Breast epithelium (tissue), 4 donors: ENCODE measurements around the gene DPH5. TPM values are rescaled to one million over a fixed set of nuclear protein-coding genes. Genes with fewer than 3 reads are reported as not detected.

Source experiments
- DNase-seq, 2 donors: peaks; one replicate each; pipeline ENCODE4 v3.0.0-alpha.2; 2019; ENCODE audit warnings: low spot score in 2 of 2
- H3K27ac ChIP-seq, 2 donors: fragments of 200-600 bp; sonication (generic) in 1 of 2; one replicate each; pipeline ENCODE4 v1.5.1; 2016 to 2019; ENCODE audit warnings: mild to moderate bottlenecking in 1 of 2
- H3K27me3 ChIP-seq, 2 donors: fragments of 200-600 bp; sonication (generic) in 1 of 2; one replicate each; pipeline versions ENCODE4 v1.5.1 to v1.6.0; 2017 to 2019; ENCODE audit warnings: control low read depth in 1 of 2, mild to moderate bottlenecking in 1 of 2
- H3K36me3 ChIP-seq: fragments of 200-600 bp; one replicate; pipeline ENCODE4 v1.5.1; 2019
- H3K4me1 ChIP-seq, 2 donors: fragments of 200-600 bp; sonication (generic); one replicate each; pipeline ENCODE4 v1.5.1; 2016 to 2019; ENCODE audit warnings: control low read depth in 1 of 2
- H3K4me3 ChIP-seq, 3 donors: fragments of 200-600 bp; sonication (generic); 1 replicate in 2 of 3; 2 replicates in 1 of 3; pipeline ENCODE4 v1.5.1; 2016 to 2019; ENCODE audit warnings: mild to moderate bottlenecking in 3 of 3, moderate library complexity in 2 of 3
- H3K9me3 ChIP-seq, 2 donors: fragments of 200-600 bp; sonication (generic) in 1 of 2; one replicate each; pipeline ENCODE4 v1.5.1; 2016 to 2019; ENCODE audit warnings: control low read depth in 1 of 2
- CTCF ChIP-seq, 3 donors: fragments of 450-650 bp; IDR thresholded peaks; one replicate each; pipeline ENCODE4 v1.5.1; 2016 to 2017; ENCODE audit warnings: antibody characterized with exemption in 3 of 3, mild to moderate bottlenecking in 3 of 3, moderate library complexity in 3 of 3
- POLR2A ChIP-seq: fragments of 450-650 bp; IDR thresholded peaks from one replicate; pipeline ENCODE4 v1.6.1; 2016; ENCODE audit warnings: antibody characterized with exemption, mild to moderate bottlenecking, moderate library complexity
- POLR2AphosphoS5 ChIP-seq, 3 donors: sonication (generic); formaldehyde crosslinking; IDR thresholded peaks; one replicate each; pipeline ENCODE4 v1.6.1; 2017; ENCODE audit warnings: antibody characterized with exemption in 3 of 3
- intact Hi-C: fragments of 100-400 bp; cut with DNase I; formaldehyde crosslinking; loops from one replicate; pipeline ENCODE4 v1.15.1; 2023; ENCODE audit warnings: low total_unique reads
- total RNA-seq, 3 donors: library from RNA; depleted of rRNA; stranded (reverse); fragments of >200 nt; gene quantifications; one replicate each; pipeline ENCODE4 v1.1.0, GENCODE V29; 2016

Gene DPH5
- total RNA-seq, 3 donors from 2014 or later = 19.2 to 26.1 (median 25.9) TPM

- H3K36me3 ChIP-seq = no peaks in the 10 kb centered on the region
- no peak for DNase-seq
- TF ChIP-seq CTCF (IDR thresholded peaks at IDR 0.05) (no peak), POLR2A (no peak), POLR2AphosphoS5 (IDR thresholded peaks at IDR 0.05) (no peak)
- no peak overlapping the region for H3K4me3 ChIP-seq
- H3K9me3 ChIP-seq = no peaks in the 10 kb centered on the region
- H3K27ac ChIP-seq = no peak overlapping the region
- H3K27me3 ChIP-seq = no peaks in the 10 kb centered on the region
- intact Hi-C loops = no loop called here
- no peaks in the 10 kb centered on the region for H3K4me1 ChIP-seq
Observed at GRCh38 chr1:100972185-100972584, 53.4 kb downstream of the DPH5 start.

DNA sequence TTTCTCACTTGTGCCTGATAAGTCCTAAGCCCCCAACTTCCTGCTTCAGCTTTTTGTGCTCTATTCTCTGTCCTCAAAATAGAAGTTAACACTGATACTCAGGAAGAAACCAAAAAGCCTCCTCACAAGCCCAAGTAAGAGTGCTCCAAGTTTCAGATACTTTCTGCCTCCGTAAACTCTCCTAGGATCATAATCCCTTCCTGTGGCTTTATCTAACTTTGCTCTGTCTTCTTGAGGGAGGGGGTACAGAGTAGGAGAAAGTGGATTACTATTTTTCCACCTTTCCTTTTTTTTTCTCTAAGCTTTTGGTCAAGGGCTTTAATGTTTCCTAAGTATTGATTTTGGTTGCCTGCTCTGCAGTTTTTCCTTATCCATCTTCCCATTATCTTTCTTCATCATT lies 54.6 kb downstream of the DPH5 start:
- no peak overlapping the region for H3K4me3 ChIP-seq
- intact Hi-C loops = no loop called here
- no peaks in the 10 kb centered on the region for H3K36me3 ChIP-seq
- TF ChIP-seq CTCF (IDR thresholded peaks at IDR 0.05) = no peak
- TF ChIP-seq POLR2A = no peak
- TF ChIP-seq POLR2AphosphoS5 (IDR thresholded peaks at IDR 0.05) = no peak
- no peaks in the 10 kb centered on the region for H3K4me1 ChIP-seq
- H3K9me3 ChIP-seq = no peaks in the 10 kb centered on the region
- H3K27me3 ChIP-seq = no peaks in the 10 kb centered on the region
- no peak overlapping the region for H3K27ac ChIP-seq
- no peak for DNase-seq

GRCh38 chr1:100969327-100969726 lies 56.3 kb downstream of the DPH5 start:
- intact Hi-C loops = no loop called here
- no peaks in the 10 kb centered on the region for H3K4me1 ChIP-seq
- TF ChIP-seq POLR2A = no peak
- no peak for TF ChIP-seq CTCF (IDR thresholded peaks at IDR 0.05)
- no peak for TF ChIP-seq POLR2AphosphoS5 (IDR thresholded peaks at IDR 0.05)
- DNase-seq = no peak
- H3K9me3 ChIP-seq = no peaks in the 10 kb centered on the region
- no peaks in the 10 kb centered on the region for H3K27me3 ChIP-seq
- no peaks in the 10 kb centered on the region for H3K36me3 ChIP-seq
- H3K4me3 ChIP-seq = no peak overlapping the region
- H3K27ac ChIP-seq = no peak overlapping the region

- H3K4me1 ChIP-seq = no peaks in the 10 kb centered on the region
- no peak for TF ChIP-seq POLR2A
- TF ChIP-seq POLR2AphosphoS5 (IDR thresholded peaks at IDR 0.05) = no peak
- no peak for TF ChIP-seq CTCF (IDR thresholded peaks at IDR 0.05)
- no peak overlapping the region for H3K4me3 ChIP-seq
- no peak for DNase-seq
- H3K27ac ChIP-seq = no peak overlapping the region
- no peaks in the 10 kb centered on the region for H3K36me3 ChIP-seq
- intact Hi-C loops = no loop called here
- no peaks in the 10 kb centered on the region for H3K9me3 ChIP-seq
- no peaks in the 10 kb centered on the region for H3K27me3 ChIP-seq
Observed at GRCh38 chr1:100968621-100969020, 57.0 kb downstream of the DPH5 start.

- Histone ChIP-seq H3K27me3 (no peaks in the 10 kb centered on the region), H3K27ac (no peak overlapping the region), H3K9me3 (no peaks in the 10 kb centered on the region), H3K4me3 (no peak overlapping the region), H3K4me1 (no peaks in the 10 kb centered on the region), H3K36me3 (no peaks in the 10 kb centered on the region)
- no peak for TF ChIP-seq POLR2A
- no peak for TF ChIP-seq POLR2AphosphoS5 (IDR thresholded peaks at IDR 0.05)
- TF ChIP-seq CTCF (IDR thresholded peaks at IDR 0.05) = no peak
- no peak for DNase-seq
- intact Hi-C loops = no loop called here
Observed at GRCh38 chr1:100960098-100960497, 65.5 kb downstream of the DPH5 start.
